ENCODE results near the gene SGCA. TPM values are rescaled to one million over a fixed set of nuclear protein-coding genes. Genes with fewer than 3 reads are reported as not detected.

The SGCA gene
- total RNA-seq, 1 donor from 2014 or later: 159 TPM

DNA sequence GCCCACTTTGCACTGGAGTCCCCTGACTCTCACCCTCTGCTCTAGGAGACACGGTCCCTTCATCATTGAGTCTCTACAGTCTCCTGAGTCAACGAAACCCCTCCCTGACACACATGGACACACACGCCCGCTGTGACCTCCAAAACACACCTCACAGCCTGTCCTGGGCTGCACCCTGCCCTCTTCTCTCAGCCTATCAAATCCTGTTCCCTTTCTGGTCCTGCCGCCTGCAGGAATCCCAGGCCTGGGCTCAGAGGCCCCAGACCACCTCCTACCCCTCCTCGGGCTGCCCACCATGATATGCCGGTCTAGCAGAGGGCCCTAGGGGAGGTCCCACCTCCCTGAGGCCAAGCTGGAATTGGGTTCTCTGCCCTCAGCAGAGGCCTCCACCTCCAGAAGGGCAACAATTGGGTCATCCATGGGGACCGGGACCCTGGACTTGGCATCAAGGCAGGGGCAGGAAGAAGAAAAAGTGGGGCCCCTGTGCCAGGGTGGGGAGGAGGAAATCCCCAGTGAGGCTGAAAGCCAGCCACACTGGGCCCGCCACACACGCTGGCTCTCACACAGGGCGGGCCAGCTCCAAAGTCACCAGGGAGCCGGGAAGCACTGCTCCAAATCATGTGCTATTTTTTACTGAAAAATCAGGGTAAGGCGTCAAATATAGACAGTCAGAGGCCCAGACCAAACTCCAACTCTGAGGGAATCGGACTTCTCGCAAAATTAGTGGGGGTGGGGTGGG lies 18.7 kb upstream of the SGCA start:
- no peak for DNase-seq (ENCODE audit: low spot score)
- intact Hi-C loops (cut with DNase I): loop anchor here (5.0 kb wide), 1 partner anchor 35 kb away; no protein-coding TSS in a partner anchor

DNA sequence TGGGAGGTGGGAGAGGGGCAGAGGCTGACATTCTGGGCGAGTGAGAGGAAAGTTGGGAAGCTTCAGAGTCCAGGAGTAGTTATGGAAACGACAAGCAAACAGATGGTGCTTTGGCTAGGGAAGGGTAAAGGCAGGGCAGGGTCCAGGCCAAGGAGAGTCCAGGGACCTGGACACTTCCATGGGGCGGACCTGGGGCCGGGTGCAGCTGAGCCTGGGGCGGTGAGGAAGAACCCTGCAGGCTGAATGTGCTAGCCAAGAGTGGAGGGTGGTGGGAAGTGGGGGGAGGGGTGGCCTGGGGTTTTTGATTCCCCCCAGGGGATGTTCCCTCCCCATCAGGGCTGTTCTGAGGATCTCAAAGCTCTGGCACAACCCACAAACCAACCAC lies 18.0 kb upstream of the SGCA start:
- no peak for DNase-seq (ENCODE audit: low spot score)

GRCh38 chr17:50148226-50149090 lies 17.3 kb upstream of the SGCA start:
- peak; percentile 88 for DNase-seq (ENCODE audit: low spot score)
- intact Hi-C loops (cut with DNase I): loop anchor here (5.0 kb wide), 1 partner anchor 36 kb away; no protein-coding TSS in a partner anchor

More for the DNA sequence above, 18.0 kb upstream of the SGCA start:
- intact Hi-C loops (cut with DNase I): loop anchor here (5.0 kb wide), 1 partner anchor 36 kb away; no protein-coding TSS in a partner anchor

GRCh38 chr17:50149091-50149416 lies 16.8 kb upstream of the SGCA start:
- intact Hi-C loops (cut with DNase I): loop anchor here (5.0 kb wide), 1 partner anchor 37 kb away; no protein-coding TSS in a partner anchor
- no peak for DNase-seq (ENCODE audit: low spot score)

- peak; percentile 85 for DNase-seq (ENCODE audit: low spot score)
- intact Hi-C loops (cut with DNase I): loop anchor here (2.0 to 5.0 kb wide), 2 partner anchors 15 to 37 kb away; no protein-coding TSS in a partner anchor
These were observed 16.1 kb upstream of the SGCA start for GRCh38 chr17:50149417-50150353.

GRCh38 chr17:50150354-50151040 lies 15.3 kb upstream of the SGCA start, which contains the start of gene PPP1R9B:
TSS of gene PPP1R9B (minus strand) at chr17:50150677. CDS start at chr17:50150513, 164 bp downstream.
- intact Hi-C loops (cut with DNase I): loop anchor here (2.0 kb wide), 1 partner anchor 14 kb away; no protein-coding TSS in a partner anchor

GRCh38 chr17:50151041-50151936 lies 14.5 kb upstream of the SGCA start:
- peak; percentile 97 for DNase-seq (ENCODE audit: low spot score)
- intact Hi-C loops (cut with DNase I): loop anchor here (2.0 kb wide), 1 partner anchor 14 kb away; no protein-coding TSS in a partner anchor

More at GRCh38 chr17:50150354-50151040, 15.3 kb upstream of the SGCA start, which contains the start of gene PPP1R9B:
- DNase-seq (ENCODE audit: low spot score): peak; percentile 75

- peak; percentile 94 for DNase-seq (ENCODE audit: low spot score)
- intact Hi-C loops (cut with DNase I): loop anchor here (2.0 kb wide), 1 partner anchor 13 kb away; no protein-coding TSS in a partner anchor
These were observed 13.8 kb upstream of the SGCA start for GRCh38 chr17:50151937-50152547.

DNA sequence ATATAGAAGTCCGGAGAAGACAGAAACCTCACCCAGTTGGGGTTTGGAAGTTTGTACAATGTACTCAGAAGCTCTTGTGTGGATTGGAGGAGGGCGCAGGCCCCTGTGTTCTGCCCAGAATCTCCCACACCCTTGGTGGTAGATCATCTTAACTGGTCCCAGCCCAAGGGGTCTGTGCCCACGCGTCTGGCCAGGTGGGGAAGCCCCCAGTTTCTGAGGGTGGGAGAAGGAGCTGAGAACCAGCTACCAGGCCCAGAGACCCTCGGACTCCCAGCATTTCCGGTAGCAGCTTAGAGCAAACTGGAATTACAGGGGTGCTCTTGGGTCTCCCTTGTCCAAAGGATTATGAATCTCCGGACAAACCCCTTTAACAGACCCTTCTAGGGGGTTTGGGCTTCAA lies 13.1 kb upstream of the SGCA start:
- intact Hi-C loops (cut with DNase I): no loop called here
- DNase-seq (ENCODE audit: low spot score): no peak

- intact Hi-C loops (cut with DNase I): no loop called here
- DNase-seq (ENCODE audit: low spot score): no peak
These were observed 11.9 kb upstream of the SGCA start for GRCh38 chr17:50153650-50154575.

- intact Hi-C loops (cut with DNase I): no loop called here
- DNase-seq (ENCODE audit: low spot score): no peak
These were observed 11.2 kb upstream of the SGCA start for GRCh38 chr17:50154604-50155003.

- intact Hi-C loops (cut with DNase I): no loop called here
- no peak for DNase-seq (ENCODE audit: low spot score)
These were observed 10.5 kb upstream of the SGCA start for GRCh38 chr17:50155115-50155819.

DNA sequence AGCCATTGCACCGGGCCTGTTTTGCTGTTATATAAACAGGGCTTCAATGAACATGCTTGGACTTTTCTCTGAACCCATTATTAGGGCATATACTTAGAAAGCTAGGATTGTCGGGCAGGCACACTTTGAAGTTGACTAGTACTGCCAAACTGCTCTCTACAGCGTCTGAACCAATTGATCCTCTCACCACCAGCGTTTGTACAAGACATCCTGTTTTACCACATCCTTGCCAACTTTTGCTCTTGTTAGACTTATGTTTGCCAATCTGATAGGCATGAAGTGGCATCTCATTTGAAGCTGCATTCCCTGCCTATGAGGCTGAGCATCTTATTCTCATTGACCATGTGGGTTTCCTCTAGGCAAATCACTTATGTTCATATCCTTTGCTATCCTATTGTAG lies 7.9 kb upstream of the SGCA start:
- intact Hi-C loops (cut with DNase I): no loop called here
- DNase-seq (ENCODE audit: low spot score): no peak

GRCh38 chr17:50161023-50161910 lies 4.5 kb upstream of the SGCA start:
- DNase-seq (ENCODE audit: low spot score): peak; percentile 98
- intact Hi-C loops (cut with DNase I): loop anchor here (2.0 to 5.0 kb wide), 3 partner anchors 20 to 66 kb away; partner anchors contain the start of gene PDK2

All from cardiac septum (tissue), 1 donor.